ENCODE data around the gene UBE2Q1.
A peak's percentile ranks its signal among the peaks of the same experiment; 100 is the strongest.

Gene UBE2Q1

GRCh38 chr1:154557939-154558719 is at the start of gene UBE2Q1:
Gene UBE2Q1, minus strand, starts transcription at chr1:154558662. Its CDS starts 109 bp downstream, at chr1:154558553.
- CTCF ChIA-PET, result no interaction called here
- H3K27me3 Mint-ChIP-seq, result peaks cover under 1% of the 10 kb centered on the region
- no peaks in the 10 kb centered on the region for H3K9me3 Mint-ChIP-seq
- peak; percentile 62 for DNase-seq
- peaks cover 36% of the 10 kb centered on the region for H3K4me1 Mint-ChIP-seq
- peaks cover 41% of the 10 kb centered on the region for H3K36me3 Mint-ChIP-seq
- H3K4me3 Mint-ChIP-seq, result peak within 1 kb of the TSS; percentile 91
- H3K27ac Mint-ChIP-seq, result peak within 1 kb of the TSS; percentile 87

- CTCF ChIA-PET, result interaction anchor here (0.9 to 2.5 kb wide), 2 partner anchors 13 to 20 kb away, joined by 3 to 7 read pairs; no protein-coding TSS in a partner anchor
Observed at GRCh38 chr1:154607609-154608396, 49.3 kb upstream of the UBE2Q1 start, which contains the start of gene ADAR. Gene ADAR, minus strand, starts transcription at chr1:154608186. Its CDS starts 180 bp downstream, at chr1:154608006.

GRCh38 chr1:154607106-154607608 is 48.7 kb upstream of the UBE2Q1 start:
- Mint-ChIP-seq H3K36me3 (peaks cover 34% of the 10 kb centered on the region), H3K27me3 (no peaks in the 10 kb centered on the region), H3K4me1 (peaks cover 81% of the 10 kb centered on the region), H3K4me3 (peak overlapping the region; percentile 93), H3K27ac (peak overlapping the region; percentile 96), H3K9me3 (no peaks in the 10 kb centered on the region)
- peak; percentile 28 for DNase-seq
- CTCF ChIA-PET, result interaction anchor here (0.6 kb wide), 1 partner anchor 12 kb away, joined by 4 read pairs; no protein-coding TSS in a partner anchor

More at GRCh38 chr1:154607609-154608396, 49.3 kb upstream of the UBE2Q1 start, which contains the start of gene ADAR:
- peaks cover 31% of the 10 kb centered on the region for H3K36me3 Mint-ChIP-seq
- peak within 1 kb of the TSS; percentile 93 for H3K4me3 Mint-ChIP-seq
- peaks cover 80% of the 10 kb centered on the region for H3K4me1 Mint-ChIP-seq
- no peaks in the 10 kb centered on the region for H3K9me3 Mint-ChIP-seq
- H3K27me3 Mint-ChIP-seq, result no peaks in the 10 kb centered on the region
- peak; percentile 96 for DNase-seq
- peak within 1 kb of the TSS; percentile 96 for H3K27ac Mint-ChIP-seq

- CTCF ChIA-PET, result interaction anchor here (1.4 kb wide), 1 partner anchor 46 kb away, joined by 4 read pairs; no protein-coding TSS in a partner anchor
- H3K36me3 Mint-ChIP-seq, result peaks cover 46% of the 10 kb centered on the region
- DNase-seq, result no peak
- peak overlapping the region; percentile 93 for H3K4me3 Mint-ChIP-seq
- no peaks in the 10 kb centered on the region for H3K27me3 Mint-ChIP-seq
- peaks cover 82% of the 10 kb centered on the region for H3K4me1 Mint-ChIP-seq
- H3K9me3 Mint-ChIP-seq, result no peaks in the 10 kb centered on the region
- H3K27ac Mint-ChIP-seq, result peak overlapping the region; percentile 6
Observed at GRCh38 chr1:154605534-154605933, 47.1 kb upstream of the UBE2Q1 start.

GRCh38 chr1:154603317-154603716 is 44.9 kb upstream of the UBE2Q1 start:
- Mint-ChIP-seq H3K4me1 (peaks cover 71% of the 10 kb centered on the region), H3K4me3 (no peak overlapping the region), H3K36me3 (peaks cover 60% of the 10 kb centered on the region), H3K27ac (no peak overlapping the region), H3K27me3 (no peaks in the 10 kb centered on the region), H3K9me3 (no peaks in the 10 kb centered on the region)
- CTCF ChIA-PET, result interaction anchor here (1.4 to 1.7 kb wide), 2 partner anchors 44 to 341 kb away, joined by 4 to 8 read pairs; no protein-coding TSS in a partner anchor
- DNase-seq, result no peak

- CTCF ChIA-PET, result interaction anchor here (1.0 kb wide), 1 partner anchor 40 kb away, joined by 3 read pairs; no protein-coding TSS in a partner anchor
- H3K27ac Mint-ChIP-seq, result no peak overlapping the region
- no peak overlapping the region for H3K4me3 Mint-ChIP-seq
- H3K27me3 Mint-ChIP-seq, result no peaks in the 10 kb centered on the region
- peaks cover 49% of the 10 kb centered on the region for H3K4me1 Mint-ChIP-seq
- no peak for DNase-seq
- H3K9me3 Mint-ChIP-seq, result no peaks in the 10 kb centered on the region
- H3K36me3 Mint-ChIP-seq, result peaks cover 65% of the 10 kb centered on the region
Observed at GRCh38 chr1:154599658-154600057, 41.2 kb upstream of the UBE2Q1 start.

GRCh38 chr1:154598871-154599635 is 40.6 kb upstream of the UBE2Q1 start:
- H3K27ac Mint-ChIP-seq, result no peak overlapping the region

GRCh38 chr1:154595621-154596020 is 37.2 kb upstream of the UBE2Q1 start:
- CTCF ChIA-PET, result interaction anchor here (1.0 kb wide), 1 partner anchor 283 kb away, joined by 3 read pairs; no protein-coding TSS in a partner anchor
- H3K27me3 Mint-ChIP-seq, result no peaks in the 10 kb centered on the region
- no peak overlapping the region for H3K4me3 Mint-ChIP-seq
- H3K36me3 Mint-ChIP-seq, result peaks cover 72% of the 10 kb centered on the region
- H3K27ac Mint-ChIP-seq, result no peak overlapping the region
- H3K9me3 Mint-ChIP-seq, result no peaks in the 10 kb centered on the region
- no peak for DNase-seq
- peaks cover 13% of the 10 kb centered on the region for H3K4me1 Mint-ChIP-seq

More at GRCh38 chr1:154598871-154599635, 40.6 kb upstream of the UBE2Q1 start:
- CTCF ChIA-PET, result interaction anchor here (1.0 kb wide), 1 partner anchor 39 kb away, joined by 3 read pairs; no protein-coding TSS in a partner anchor
- Mint-ChIP-seq H3K36me3 (peaks cover 68% of the 10 kb centered on the region), H3K4me1 (peaks cover 43% of the 10 kb centered on the region), H3K4me3 (no peak overlapping the region), H3K27me3 (no peaks in the 10 kb centered on the region), H3K9me3 (no peaks in the 10 kb centered on the region)
- no peak for DNase-seq

GRCh38 chr1:154594811-154595210 is 36.3 kb upstream of the UBE2Q1 start:
- Mint-ChIP-seq H3K4me1 (peaks cover 9% of the 10 kb centered on the region), H3K9me3 (no peaks in the 10 kb centered on the region), H3K36me3 (peaks cover 69% of the 10 kb centered on the region), H3K27ac (peak overlapping the region; percentile 38), H3K4me3 (no peak overlapping the region), H3K27me3 (no peaks in the 10 kb centered on the region)
- no peak for DNase-seq
- CTCF ChIA-PET, result interaction anchor here (1.0 kb wide), 1 partner anchor 283 kb away, joined by 3 read pairs; no protein-coding TSS in a partner anchor

- Mint-ChIP-seq H3K36me3 (peaks cover 73% of the 10 kb centered on the region), H3K27ac (peak overlapping the region; percentile 12), H3K4me1 (peaks cover 4% of the 10 kb centered on the region), H3K9me3 (no peaks in the 10 kb centered on the region), H3K4me3 (no peak overlapping the region), H3K27me3 (no peaks in the 10 kb centered on the region)
- CTCF ChIA-PET, result no interaction called here
- no peak for DNase-seq
Observed at GRCh38 chr1:154593390-154593789, 34.9 kb upstream of the UBE2Q1 start.

GRCh38 chr1:154591206-154591605 is 32.7 kb upstream of the UBE2Q1 start:
- no peak for DNase-seq
- CTCF ChIA-PET, result no interaction called here
- Mint-ChIP-seq H3K36me3 (peaks cover 73% of the 10 kb centered on the region), H3K9me3 (no peaks in the 10 kb centered on the region), H3K4me3 (no peak overlapping the region), H3K27ac (peak overlapping the region; percentile 33), H3K27me3 (no peaks in the 10 kb centered on the region), H3K4me1 (no peaks in the 10 kb centered on the region)

GRCh38 chr1:154590756-154591155 is 32.3 kb upstream of the UBE2Q1 start:
- H3K4me1 Mint-ChIP-seq, result no peaks in the 10 kb centered on the region
- peaks cover 77% of the 10 kb centered on the region for H3K36me3 Mint-ChIP-seq
- CTCF ChIA-PET, result interaction anchor here (2.7 kb wide), 1 partner anchor 31 kb away, joined by 8 read pairs; no protein-coding TSS in a partner anchor
- no peak overlapping the region for H3K27ac Mint-ChIP-seq
- no peak overlapping the region for H3K4me3 Mint-ChIP-seq
- no peaks in the 10 kb centered on the region for H3K9me3 Mint-ChIP-seq
- no peak for DNase-seq
- H3K27me3 Mint-ChIP-seq, result no peaks in the 10 kb centered on the region

GRCh38 chr1:154589780-154590179 is 31.3 kb upstream of the UBE2Q1 start:
- DNase-seq, result no peak
- Mint-ChIP-seq H3K9me3 (no peaks in the 10 kb centered on the region), H3K27ac (no peak overlapping the region), H3K27me3 (no peaks in the 10 kb centered on the region), H3K4me1 (no peaks in the 10 kb centered on the region), H3K36me3 (peaks cover 81% of the 10 kb centered on the region), H3K4me3 (no peak overlapping the region)
- CTCF ChIA-PET, result interaction anchor here (0.7 to 2.7 kb wide), 2 partner anchors 22 to 30 kb away, joined by 3 to 8 read pairs; no protein-coding TSS in a partner anchor

All from activated naive CD4-positive, alpha-beta T cell treated with anti-CD3 and anti-CD28 coated beads, Interleukin-2, amount 10 ng/mL, durations not matched to agents 7 days and 5 days (primary cell).